ENCODE data around the gene TMF1.

TMF1 gene

DNA sequence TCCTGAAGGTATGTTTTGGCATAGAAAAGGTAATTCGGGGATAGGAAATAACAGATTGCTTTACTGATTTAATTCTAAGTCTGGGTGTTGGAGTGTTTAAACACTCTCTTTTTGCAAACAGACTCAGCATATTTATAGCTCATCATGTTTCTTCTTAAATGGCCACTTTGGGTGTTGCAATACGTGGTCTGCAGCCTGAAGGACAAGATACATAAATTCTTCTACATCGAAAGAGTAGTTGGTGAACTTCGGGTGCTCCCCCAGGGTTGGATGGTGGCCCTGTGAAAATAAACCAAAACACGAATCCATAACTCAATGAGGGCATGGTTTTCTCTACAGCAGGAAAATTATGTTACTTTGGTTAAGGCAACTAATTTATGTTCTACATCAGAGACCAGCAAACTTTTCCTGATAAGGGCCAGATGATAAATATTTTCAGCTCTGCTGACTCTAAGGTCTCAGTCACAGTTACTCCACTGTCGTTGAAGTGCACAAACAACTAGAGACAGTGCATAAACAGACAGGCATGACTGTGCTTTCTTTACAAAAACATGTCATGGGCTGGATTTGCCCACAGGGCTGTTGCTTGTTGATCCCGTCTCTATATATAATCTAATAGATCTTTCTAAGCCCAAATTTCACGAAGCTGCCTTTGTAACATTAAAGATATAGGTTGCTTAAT is 74.5 kb downstream of the TMF1 start:
- DNase-seq (ENCODE audit: low read depth), result no peak

DNA sequence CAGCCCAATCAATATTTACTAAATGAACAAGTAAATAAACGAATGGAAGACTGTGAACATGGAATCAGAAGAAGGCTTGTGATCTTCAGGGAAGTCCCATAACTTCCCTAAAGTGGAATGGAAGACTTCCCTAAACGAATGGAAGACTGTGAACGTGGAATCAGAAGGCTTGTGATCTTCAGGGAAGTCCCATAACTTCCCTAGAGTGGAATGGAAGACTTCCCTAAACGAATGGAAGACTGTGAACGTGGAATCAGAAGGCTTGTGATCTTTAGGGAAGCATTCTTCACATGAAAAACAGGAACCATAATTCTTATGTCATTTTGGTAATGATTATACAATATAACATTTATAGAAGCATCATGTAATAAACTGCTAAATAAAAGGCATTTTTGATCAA is 77.4 kb downstream of the TMF1 start:
- no peak for DNase-seq (ENCODE audit: low read depth)

DNA sequence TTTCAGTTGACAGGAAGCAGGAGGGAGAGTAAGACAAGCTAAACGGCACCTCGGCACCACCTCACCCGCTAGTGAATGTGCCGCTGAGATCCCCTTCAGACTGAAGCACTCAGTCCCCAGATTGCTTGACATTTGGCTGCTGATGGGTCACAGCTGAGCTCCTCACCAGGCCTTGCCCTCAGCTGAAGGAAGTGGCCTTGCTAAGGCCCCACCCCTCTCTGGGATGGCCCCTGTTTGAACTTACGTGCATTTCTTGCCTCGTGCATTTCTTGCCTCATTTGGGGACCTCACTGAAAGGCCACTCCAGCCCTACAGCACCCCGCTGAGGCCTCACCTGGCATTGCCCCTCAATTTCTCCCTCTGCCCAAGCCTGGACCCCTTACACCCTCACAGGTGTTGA is 78.5 kb downstream of the TMF1 start:
- no peak for DNase-seq (ENCODE audit: low read depth)

DNA sequence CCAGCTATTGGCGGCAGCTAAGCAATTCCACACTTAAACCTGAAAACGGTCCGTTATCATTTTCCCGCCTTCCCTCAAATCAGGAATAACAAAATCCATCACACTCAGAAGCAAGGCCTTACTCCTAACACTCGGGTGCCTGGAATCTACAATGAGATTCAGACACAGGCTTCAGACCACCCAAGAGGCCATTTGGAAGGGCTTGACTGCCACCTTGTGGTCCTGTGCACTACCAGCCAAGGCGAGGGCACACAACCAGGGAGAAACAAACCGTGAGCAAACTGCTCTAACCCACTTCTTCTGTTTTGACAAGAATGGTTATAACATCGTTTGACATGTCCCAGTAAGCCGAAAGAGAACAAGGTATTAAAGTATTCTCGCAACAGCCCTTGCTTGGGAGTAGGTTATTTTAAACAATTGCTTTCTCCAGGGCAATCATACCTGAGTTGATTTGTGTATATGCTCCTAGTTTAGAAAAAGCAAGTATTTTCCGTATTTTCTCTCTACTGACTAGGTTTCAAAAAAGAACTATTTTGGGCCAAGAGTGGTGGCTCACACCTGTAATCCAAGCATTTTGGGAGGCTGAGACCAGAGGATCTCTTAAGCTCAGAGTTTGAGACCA is 79.7 kb downstream of the TMF1 start:
- peak; percentile 6 for DNase-seq (ENCODE audit: low read depth)

All from non-pigmented ciliary epithelial cell (primary cell).